Measurements from ENCODE around the gene ZBTB16.

Gene ZBTB16

DNA sequence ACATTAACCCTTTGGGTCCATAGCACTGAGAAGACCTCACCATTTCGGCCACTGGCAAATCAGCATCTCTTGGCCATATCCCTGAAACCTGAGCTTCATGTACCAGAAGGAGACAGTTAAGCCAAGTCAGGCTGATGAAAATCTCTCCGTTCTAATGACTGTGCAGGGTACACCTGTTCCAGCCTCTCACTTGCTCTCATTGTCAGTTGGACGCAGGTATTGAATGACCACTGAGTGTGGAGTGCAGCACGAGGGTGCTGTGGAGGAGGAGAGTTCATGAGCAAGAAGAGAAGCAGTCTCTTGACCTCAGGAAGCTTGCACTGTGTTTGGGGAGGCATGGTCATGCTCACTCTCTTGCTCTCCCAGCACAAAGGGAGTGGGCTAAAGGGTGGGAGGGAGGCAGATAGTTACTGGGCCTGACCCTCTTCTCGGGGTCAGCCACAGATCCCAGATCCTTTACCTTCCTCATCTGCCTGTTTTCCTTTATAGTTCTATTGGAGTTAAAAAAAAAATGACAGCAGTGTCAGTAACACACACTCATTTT lies 65.2 kb downstream of the ZBTB16 start:
- Histone ChIP-seq H3K4me3 (ENCODE audit: low read length) (no peak overlapping the region), H3K9ac (ENCODE audit: low read length) (no peak overlapping the region), H3K4me2 (ENCODE audit: low read depth, low read length) (no peak overlapping the region), H3K9me3 (replicated peaks; ENCODE audit: insufficient read depth, low read length) (no peaks in the 10 kb centered on the region), H3K36me3 (replicated peaks; ENCODE audit: insufficient read depth, low read length) (no peaks in the 10 kb centered on the region), H3F3A (ENCODE audit: insufficient read depth, low read length) (no peaks in the 10 kb centered on the region), H3K4me1 (ENCODE audit: low read length) (no peaks in the 10 kb centered on the region), H3K27me3 (replicated peaks; ENCODE audit: insufficient read depth, low read length) (no peaks in the 10 kb centered on the region), H2AFZ (ENCODE audit: low read length) (no peak overlapping the region), H3K79me2 (ENCODE audit: low read length) (no peaks in the 10 kb centered on the region), H3K27ac (ENCODE audit: low read length) (no peak overlapping the region), H4K20me1 (ENCODE audit: insufficient read depth, low read length) (no peaks in the 10 kb centered on the region), H3K9me2 (replicated peaks; ENCODE audit: insufficient read depth, low read length) (no peaks in the 10 kb centered on the region)
- no peak for TF ChIP-seq EZH2 (optimal IDR thresholded peaks at IDR 0.05; ENCODE audit: low read depth, low read length)
- no peak for TF ChIP-seq EZH2phosphoT487 (IDR thresholded peaks at IDR 0.05; ENCODE audit: low read length)
- TF ChIP-seq, protein P1, sequence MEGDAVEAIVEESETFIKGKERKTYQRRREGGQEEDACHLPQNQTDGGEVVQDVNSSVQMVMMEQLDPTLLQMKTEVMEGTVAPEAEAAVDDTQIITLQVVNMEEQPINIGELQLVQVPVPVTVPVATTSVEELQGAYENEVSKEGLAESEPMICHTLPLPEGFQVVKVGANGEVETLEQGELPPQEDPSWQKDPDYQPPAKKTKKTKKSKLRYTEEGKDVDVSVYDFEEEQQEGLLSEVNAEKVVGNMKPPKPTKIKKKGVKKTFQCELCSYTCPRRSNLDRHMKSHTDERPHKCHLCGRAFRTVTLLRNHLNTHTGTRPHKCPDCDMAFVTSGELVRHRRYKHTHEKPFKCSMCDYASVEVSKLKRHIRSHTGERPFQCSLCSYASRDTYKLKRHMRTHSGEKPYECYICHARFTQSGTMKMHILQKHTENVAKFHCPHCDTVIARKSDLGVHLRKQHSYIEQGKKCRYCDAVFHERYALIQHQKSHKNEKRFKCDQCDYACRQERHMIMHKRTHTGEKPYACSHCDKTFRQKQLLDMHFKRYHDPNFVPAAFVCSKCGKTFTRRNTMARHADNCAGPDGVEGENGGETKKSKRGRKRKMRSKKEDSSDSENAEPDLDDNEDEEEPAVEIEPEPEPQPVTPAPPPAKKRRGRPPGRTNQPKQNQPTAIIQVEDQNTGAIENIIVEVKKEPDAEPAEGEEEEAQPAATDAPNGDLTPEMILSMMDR (IDR thresholded peaks at IDR 0.05; ENCODE audit: low read length) = no peak
- no peak for DNase-seq

- Histone ChIP-seq H3K79me2 (ENCODE audit: low read length) (no peaks in the 10 kb centered on the region), H3K4me3 (ENCODE audit: low read length) (no peak overlapping the region), H3K9me2 (replicated peaks; ENCODE audit: insufficient read depth, low read length) (no peaks in the 10 kb centered on the region), H3K4me2 (ENCODE audit: low read depth, low read length) (no peak overlapping the region), H2AFZ (ENCODE audit: low read length) (no peak overlapping the region), H3K36me3 (replicated peaks; ENCODE audit: insufficient read depth, low read length) (no peaks in the 10 kb centered on the region), H3K27ac (ENCODE audit: low read length) (no peak overlapping the region), H4K20me1 (ENCODE audit: insufficient read depth, low read length) (no peaks in the 10 kb centered on the region), H3F3A (ENCODE audit: insufficient read depth, low read length) (no peaks in the 10 kb centered on the region), H3K27me3 (replicated peaks; ENCODE audit: insufficient read depth, low read length) (no peaks in the 10 kb centered on the region), H3K4me1 (ENCODE audit: low read length) (no peaks in the 10 kb centered on the region), H3K9ac (ENCODE audit: low read length) (no peak overlapping the region), H3K9me3 (replicated peaks; ENCODE audit: insufficient read depth, low read length) (no peaks in the 10 kb centered on the region)
- TF ChIP-seq EZH2phosphoT487 (IDR thresholded peaks at IDR 0.05; ENCODE audit: low read length) (no peak), EZH2 (optimal IDR thresholded peaks at IDR 0.05; ENCODE audit: low read depth, low read length) (no peak)
- TF ChIP-seq, protein P1 (IDR thresholded peaks at IDR 0.05; ENCODE audit: low read length) = no peak
- DNase-seq = no peak
Measured at GRCh38 chr11:114125531-114125930, 66.0 kb downstream of the ZBTB16 start.

DNA sequence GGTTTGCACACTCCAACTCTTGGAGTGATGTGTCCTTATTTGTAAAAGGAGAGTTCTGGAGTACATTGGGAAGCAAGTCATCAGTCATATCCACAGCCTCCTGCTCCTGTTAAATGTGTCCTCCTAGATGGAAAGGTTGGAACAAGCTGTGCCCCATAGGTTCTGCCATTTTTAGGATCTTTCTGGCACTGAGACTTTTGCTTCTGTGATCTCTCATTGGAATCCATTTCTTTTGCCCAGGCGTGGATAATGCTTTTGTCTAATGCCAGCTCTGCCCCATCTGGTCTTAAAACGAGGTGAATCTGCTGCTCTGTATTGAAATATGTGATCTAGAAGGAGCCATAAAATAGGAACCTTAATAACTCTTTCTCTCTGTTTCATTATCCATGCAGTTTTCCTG lies 66.4 kb downstream of the ZBTB16 start:
- no peaks in the 10 kb centered on the region for H3K36me3 ChIP-seq (replicated peaks; ENCODE audit: insufficient read depth, low read length)
- H3K4me2 ChIP-seq (ENCODE audit: low read depth, low read length) = no peak overlapping the region
- H2AFZ ChIP-seq (ENCODE audit: low read length) = no peak overlapping the region
- no peaks in the 10 kb centered on the region for H3K79me2 ChIP-seq (ENCODE audit: low read length)
- H4K20me1 ChIP-seq (ENCODE audit: insufficient read depth, low read length) = no peaks in the 10 kb centered on the region
- no peak overlapping the region for H3K27ac ChIP-seq (ENCODE audit: low read length)
- no peaks in the 10 kb centered on the region for H3K9me3 ChIP-seq (replicated peaks; ENCODE audit: insufficient read depth, low read length)
- no peak for TF ChIP-seq EZH2phosphoT487 (IDR thresholded peaks at IDR 0.05; ENCODE audit: low read length)
- TF ChIP-seq, protein P1 (IDR thresholded peaks at IDR 0.05; ENCODE audit: low read length) = no peak
- no peak for TF ChIP-seq EZH2 (optimal IDR thresholded peaks at IDR 0.05; ENCODE audit: low read depth, low read length)
- H3K4me3 ChIP-seq (ENCODE audit: low read length) = no peak overlapping the region
- no peak overlapping the region for H3K9ac ChIP-seq (ENCODE audit: low read length)
- no peaks in the 10 kb centered on the region for H3F3A ChIP-seq (ENCODE audit: insufficient read depth, low read length)
- no peak for DNase-seq
- H3K27me3 ChIP-seq (replicated peaks; ENCODE audit: insufficient read depth, low read length) = no peaks in the 10 kb centered on the region
- no peaks in the 10 kb centered on the region for H3K9me2 ChIP-seq (replicated peaks; ENCODE audit: insufficient read depth, low read length)
- H3K4me1 ChIP-seq (ENCODE audit: low read length) = no peaks in the 10 kb centered on the region

Data from MM.1S (cell line).